ENCODE measurements around the gene XXYLT1.
"Not testable (repeated sequence)": the region's sequence is repeated elsewhere in the genome, so short reads cannot be mapped to it uniquely, and the experiment has no call there.

Gene XXYLT1

DNA sequence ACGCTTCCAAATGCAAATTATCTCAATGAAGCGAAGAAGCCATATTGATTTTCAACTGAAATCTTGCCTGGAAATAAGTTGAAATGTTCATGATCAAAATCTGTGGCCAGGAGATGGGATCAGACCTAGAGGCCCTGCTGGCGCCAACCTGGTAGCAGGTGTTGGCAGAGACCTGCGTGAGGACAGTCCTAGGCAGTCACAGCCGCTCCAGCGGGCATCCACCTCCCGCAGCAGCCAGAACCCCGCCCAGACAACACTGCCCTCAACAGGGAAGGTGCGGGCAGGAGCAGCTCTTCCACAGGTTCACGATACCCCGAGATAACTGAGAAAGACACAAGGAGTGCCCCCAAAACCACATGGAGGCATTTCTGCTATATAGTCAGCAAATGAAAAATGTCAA, 145.3 kb downstream of the XXYLT1 start:
- DNase-seq = no peak

DNA sequence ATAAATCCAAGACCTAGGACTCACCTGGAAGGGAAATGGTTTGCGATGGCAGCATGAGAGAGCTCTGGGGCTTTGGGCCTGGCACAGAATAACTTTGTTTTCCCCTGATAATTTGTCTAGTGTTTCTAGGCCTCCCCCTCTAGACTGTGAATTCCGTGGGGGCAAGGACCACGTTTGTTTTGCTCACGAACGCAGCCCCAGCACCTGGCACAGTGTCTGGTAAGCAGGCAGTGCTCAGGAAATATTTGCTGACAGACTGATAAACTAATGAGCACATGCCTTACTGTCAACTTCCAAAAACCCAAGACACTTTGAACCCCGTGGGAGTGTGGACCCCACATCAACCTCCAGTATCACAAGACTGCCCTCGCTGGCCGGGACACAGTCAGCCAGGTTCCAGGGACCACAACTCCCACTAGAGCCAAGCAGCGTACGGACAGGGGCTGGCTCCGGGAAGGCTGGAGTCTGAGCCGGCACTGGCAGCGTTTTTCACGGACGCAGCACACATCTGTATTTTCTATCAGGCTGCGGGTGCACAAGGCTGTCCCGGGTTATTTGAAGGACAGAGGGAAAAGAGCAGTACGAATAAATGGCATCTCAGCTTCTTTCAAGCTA, 146.5 kb downstream of the XXYLT1 start:
- no peak for DNase-seq

DNA sequence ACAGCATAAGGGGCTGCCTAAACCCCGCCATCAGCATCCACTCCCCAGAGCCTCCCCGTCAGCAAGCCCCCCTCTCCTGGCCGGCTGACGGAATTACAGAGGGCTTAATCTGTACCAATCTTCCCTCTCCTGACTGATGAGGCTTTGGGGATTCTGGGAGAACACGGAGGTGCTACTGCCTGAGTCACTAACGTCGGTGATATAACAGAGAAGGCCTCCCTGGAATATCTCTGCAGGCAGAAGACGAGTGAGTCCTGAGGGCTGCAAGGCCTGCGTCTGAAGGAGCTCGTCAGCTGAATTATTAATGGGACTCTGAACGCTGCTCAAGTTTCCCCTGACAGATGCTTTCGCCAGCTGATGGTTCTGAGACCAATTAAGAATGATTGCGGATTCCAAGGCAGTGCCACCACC, 147.7 kb downstream of the XXYLT1 start:
- no peak for DNase-seq

DNA sequence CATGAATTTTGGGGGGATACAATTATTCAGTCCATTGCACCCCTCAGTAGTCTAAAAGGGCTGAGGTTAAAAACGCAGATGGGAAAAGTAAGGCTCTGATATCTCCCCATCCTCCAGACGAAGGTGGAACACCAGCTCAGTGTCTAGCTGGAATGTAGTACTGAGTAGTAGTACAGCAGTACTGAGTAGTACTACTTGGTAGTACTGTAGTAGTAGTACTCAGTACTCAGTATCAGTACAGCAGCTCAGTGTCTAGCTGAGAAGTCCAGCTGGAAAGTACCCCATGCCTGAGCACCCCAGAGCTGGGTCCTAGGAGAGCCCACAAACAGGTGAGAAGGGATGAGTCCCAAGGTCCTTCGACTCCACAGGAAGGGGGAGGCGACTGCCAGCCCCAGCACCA, 148.7 kb downstream of the XXYLT1 start:
- no peak for DNase-seq

DNA sequence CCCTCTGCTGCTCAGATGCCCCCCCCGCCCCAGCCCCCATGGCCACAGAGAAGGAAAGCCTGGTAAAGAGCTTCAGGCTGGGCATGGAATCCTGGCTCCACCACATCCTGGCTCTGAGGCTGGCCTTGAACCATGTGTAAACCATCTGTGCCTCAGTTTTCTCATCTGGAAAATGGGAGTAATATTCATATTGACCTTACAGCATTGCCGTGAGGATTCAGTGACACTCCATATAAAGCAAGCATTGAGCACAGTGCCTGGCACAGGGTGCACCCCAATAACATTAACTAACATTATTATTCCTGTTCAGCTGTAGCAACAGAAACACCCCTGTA, 150.7 kb downstream of the XXYLT1 start:
- DNase-seq = no peak

DNA sequence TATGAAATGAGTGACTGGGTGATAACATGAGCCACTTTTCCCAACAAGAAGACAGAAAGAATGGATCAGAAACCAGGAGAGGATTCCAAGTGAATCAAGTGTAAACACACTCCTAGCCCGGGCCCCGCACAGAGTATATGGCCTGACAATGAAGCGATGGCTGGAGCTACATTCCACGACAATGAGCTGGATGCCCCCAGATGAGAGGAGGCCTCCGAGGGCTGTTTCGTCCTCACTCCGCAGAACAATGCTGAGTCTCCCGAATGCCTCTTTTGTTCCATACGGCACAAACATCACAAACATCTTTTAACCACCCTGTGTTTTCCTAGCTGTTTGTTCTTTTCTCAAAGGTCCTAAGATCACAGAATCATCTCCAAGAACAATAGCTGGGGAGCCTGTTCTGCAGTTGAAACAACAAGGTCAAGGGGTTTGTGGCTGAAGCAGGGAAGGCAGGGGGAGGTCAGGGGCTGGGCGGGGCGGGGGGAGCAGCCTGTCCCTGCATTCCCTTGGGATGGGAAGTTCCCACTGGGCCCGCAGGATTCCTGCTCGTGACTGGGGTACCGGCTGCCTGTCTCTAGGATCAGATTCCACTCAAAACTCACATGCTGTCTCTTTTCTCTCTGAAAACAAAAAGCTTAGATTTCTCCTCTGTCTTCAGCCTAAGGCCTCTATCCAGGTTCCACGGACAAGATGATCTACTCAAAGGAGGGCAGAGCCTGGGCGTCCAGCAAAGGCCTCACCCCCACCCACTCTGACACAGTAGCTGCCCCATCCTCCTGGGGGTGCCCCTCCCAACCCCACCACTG, 151.3 kb downstream of the XXYLT1 start:
- DNase-seq = no peak

DNA sequence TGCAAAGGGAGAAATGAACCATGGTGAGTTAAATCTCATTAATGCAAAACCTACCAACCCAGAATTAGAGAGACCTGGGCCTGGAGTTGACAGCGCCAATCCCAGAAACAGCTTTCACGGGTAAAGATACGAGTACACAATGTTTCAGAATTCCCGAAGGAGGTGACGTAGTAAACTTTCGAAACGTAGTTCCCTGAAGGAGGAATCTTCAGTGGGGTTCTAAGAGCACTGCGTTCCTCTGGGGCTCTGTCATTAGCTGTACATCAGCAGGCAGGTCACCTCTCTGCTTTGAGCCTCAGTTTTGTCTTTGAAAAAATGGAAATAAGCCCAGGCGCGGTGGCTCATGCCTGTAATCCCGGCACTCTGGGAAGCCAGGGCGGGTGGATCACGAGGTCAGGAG, 152.3 kb downstream of the XXYLT1 start:
- DNase-seq = no peak

DNA sequence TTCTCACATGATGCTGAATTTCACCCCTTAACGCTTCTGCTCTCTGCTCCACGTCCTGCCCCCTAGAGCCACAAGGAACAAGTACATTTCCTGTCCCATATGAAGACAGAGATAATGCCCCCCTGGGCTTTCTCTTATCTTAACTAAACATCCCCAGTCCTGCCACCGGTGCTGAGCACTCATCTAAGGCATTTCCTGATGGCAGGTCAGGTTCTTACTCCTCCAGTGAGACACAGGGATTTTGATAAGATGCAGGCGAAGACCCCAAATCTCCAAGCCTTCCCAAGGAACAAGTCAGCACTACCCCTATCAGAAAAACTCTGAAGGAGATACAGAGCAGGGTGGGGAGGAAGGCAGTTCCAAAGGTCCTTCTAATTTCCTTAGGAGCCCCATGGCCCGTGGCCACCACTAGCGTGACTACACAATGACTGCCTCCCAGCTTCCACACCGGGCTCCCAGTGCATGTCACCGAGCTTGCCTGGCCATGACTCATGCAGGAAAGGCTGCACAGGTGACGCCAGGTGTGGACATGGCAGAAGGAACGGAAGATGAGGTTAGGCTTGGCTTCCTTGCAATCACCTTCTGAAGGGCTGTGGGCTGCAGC, 152.9 kb downstream of the XXYLT1 start:
- DNase-seq = no peak

DNA sequence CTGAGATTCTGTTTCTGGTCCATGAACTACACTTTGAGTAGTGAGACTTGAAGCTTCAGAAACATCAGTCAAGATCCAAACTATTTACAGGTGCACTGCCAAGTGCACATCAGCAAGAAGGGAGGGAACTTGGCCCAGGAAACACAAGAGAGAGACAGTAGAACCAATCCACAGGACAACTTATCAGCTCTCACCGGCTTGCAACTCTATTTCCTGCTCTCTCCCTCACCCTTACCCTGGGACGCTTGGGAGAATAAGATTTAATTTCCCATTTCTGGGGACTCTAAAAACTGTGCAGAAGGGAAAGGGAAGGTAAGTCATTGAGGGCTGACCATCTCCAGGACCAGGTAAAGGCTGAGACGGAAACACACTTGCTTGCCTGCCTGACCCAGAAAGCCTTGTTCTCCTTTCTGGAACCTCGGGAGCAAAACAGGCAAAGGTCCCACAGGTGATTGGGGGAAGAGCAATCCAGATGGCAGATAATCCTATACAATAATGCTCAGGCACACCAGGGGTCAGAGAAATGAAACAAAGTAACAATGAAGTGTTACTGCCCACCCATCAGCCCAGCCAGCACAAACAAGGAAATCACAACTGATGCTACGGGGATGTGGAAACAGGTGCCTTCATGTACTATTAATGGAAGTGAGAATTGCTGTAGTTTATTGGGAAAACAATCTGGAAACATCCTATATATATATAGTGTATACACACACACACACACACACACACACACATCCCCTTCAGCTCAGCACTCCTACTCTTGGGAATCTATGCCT, 154.4 kb downstream of the XXYLT1 start:
- no peak for DNase-seq

DNA sequence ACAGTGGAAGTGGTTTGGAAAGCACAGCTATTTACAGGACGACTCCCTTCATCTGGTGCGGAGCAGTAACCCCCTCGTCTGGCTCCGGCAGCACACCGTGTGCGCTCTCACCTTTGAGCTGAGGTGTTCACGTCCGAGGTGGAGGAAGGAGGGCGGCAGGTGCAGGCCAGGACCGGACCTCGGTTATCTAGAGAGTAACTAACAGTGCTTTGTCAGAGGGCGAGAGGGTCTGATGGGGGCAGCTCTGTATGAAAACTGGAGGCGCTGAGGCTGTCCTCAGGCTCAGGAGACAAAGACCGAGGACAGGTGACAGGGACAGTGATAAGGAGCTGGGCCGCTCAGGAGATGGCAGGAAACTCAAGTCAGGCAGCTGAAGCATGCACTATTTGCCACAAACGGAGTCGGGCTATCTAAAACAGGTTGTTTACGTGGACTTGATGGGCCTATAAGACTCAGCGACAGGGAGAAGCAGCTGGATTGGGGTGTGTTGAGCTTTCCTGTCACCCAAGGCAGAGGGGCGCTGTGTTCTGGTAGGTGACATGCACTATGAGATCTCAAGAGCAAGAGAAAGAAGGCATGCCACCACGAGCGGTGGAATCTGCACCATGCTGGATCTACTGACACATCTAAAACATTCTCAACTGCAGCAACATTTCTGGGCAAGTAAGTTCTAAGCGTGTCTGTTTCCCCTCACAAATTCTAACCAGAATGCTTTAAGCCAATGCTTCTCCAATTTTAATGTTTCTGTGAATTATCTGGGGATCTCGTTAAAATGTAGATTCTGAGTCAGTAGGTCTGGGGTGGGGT, 155.2 kb downstream of the XXYLT1 start:
- DNase-seq = no peak

DNA sequence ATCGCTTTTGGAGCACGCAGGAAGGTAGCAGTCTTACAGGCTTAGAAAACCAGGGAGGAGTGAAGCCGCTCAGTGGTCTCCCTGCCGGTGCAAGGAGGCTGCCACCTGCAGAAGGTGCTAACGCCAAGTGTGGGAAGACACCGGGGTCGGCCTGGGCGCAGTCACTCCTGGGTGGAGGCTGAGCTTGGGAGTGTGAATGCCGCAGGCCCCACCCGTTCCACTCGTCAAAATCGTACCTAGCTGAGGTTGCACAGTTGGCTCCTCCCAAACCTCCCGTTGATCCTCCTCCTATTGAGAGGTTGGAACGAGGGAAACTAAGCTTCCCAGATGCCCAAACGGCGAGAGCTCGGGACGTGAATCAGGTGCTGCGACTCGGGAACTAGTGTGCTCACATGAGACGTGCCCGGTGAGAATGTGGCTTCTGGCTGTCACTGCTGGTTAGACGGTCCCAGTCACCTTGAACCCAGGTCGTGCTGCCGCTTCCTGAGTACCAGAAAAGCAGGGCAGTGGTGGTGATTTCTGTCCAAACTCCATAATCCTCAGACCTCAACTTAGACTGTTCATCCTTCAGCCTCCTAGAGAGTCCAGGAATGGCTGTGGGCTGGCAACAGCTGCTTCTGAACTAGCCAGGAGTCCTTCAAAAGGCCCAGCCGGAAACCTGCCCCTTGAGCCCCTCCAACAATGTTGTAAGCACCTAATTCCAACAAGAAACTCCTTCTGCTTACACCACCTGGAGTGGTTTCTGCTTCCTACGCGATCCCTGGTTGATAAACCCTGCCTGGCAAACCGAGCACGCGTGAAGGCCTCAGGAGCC, 156.0 kb downstream of the XXYLT1 start:
- DNase-seq = no peak

DNA sequence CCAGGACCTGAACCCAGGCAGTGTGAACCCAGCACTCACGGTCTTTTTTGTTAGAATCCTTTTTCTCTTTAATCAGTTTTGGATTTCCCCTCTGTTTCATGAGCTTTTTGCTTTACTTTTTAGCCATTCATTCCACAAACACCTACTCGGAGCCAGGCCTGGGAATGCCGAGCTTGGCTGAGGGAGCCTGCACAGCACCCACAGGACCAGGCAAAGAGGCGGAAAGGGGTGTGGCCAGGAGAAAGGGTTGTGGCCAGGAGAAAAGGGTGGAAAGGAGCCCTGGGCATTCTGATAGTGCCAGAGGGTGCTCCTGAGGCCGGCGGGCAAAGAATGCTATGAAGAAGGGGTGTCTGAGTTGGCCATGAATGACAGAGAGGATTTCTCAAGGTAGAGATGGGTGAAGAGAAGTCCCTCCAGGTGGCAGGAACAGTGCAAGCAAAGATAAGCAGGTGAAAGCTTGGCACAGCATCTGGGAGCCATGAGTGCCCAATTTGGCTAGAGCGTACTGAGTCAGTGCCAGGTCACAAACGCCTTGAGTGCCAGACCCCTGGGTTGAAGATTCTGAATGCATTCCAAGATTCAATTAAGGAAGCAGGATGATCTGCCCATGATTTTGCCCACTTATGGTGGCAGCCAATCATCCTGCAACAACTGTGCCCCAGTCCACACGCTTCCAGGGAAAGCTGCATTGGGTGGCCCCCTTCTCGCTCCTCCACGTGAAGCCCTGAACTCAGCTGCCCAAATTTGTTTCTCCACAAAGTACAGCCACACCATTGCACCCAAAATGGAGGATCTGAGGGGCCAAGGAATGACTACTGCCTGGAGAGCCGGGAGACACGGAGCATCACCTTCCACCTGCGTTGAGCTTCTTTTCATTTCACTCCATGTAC, 157.2 kb downstream of the XXYLT1 start:
- DNase-seq = no peak

DNA sequence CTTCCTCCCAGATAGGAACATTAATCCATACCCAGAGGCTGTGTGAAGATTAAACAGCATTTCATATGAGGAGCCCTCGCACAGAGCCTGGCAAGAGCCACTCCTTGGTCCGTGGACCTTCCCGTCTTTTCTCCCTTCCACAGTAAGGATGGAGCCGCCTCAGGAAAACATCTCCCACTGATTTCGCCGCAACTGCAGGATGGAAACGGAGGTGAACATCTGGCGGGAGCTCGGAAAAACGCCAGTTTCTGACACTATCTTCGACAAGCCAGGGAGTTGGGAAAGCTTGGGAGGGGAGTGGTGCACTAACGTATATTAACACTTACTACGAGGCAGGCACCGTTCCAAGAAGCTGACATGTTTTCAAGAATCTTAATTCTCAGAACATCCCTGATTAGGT, 157.9 kb downstream of the XXYLT1 start:
- DNase-seq = no peak

DNA sequence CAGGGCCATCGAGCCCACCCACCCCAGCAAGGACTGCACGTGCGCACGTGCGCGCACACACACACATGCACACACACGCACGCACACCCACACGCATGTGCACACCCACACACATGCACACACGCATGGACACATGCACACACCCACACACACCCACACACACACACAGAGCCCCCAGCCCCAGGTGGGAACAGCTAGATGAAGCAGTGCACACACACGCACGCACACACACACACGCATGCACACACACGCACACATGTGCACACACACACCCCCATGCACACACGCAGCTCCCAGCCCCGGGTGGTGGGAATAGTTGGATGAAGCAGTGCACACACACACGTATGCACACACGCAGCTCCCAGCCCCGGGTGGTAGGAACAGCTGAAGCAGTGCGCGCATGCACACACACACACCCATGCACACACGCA, 158.6 kb downstream of the XXYLT1 start:
- DNase-seq = no peak

DNA sequence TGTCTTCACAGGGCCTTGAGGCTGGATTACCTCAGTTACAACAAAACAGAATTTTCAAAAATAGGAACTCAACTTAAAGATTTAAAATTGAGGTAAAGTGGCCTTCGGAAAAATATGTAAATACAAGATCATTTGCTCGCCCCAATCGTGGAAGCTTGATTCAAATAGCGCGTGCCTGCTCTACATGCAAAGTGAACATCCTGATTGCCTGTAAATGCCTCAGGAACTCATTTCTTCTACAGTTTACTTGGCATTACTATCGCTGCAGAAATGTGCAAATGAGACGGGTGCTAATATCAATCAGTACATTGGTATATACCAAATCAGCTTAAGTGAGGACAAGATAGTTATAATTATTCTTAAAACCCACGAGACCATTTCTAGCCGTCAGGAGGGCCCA, 159.2 kb downstream of the XXYLT1 start:
- no peak for DNase-seq

DNA sequence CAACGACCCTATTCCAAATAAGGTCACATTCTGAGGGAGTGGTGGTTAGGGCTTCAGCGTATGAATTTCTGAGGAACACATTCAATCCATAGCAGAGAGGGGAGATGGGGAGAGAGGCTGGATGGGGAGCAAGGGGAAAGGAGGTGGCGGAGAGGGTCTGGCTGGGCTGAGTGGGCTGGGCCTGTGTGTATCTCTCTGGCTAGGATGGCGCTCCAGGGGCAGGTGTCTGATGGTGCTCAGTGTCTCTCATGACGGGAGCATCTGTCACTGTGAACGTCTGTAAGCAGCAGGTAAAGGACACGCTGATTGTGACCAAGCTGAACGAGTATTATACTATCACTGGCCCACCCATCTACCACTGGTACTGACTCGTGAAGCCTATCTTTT, 159.6 kb downstream of the XXYLT1 start:
- DNase-seq = no peak

DNA sequence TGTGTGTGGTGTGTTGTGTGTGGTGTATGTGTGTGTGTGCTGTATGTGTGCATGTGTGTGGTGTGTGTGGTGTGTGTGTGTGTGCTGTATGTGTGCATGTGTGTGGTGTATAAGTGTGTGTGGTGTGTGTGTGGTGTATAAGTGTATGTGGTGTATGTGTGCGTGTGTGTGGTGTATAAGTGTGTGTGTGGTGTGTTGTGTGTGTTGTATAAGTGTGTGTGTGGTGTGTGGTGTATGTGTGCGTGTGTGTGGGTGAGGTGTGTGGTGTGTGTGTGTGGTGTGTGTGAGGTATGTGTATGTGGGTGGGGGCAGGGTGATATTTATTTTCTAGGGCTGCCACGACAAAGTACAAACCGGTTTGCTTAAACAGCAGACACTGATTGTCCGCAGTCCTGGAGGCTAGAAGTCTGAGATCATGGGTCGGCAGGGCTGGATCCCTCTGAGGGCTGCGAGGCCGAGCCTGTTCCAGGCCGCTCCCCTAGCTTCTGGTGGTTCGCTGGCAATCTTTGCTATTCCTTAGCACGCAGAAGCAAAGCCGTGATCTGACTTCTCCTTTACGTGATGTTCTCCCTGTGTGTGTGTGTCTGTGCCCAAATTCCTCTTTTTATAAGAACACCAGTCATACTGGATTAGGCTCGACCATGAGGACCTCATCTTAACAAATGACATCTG, 160.2 kb downstream of the XXYLT1 start:
- no peak for DNase-seq

DNA sequence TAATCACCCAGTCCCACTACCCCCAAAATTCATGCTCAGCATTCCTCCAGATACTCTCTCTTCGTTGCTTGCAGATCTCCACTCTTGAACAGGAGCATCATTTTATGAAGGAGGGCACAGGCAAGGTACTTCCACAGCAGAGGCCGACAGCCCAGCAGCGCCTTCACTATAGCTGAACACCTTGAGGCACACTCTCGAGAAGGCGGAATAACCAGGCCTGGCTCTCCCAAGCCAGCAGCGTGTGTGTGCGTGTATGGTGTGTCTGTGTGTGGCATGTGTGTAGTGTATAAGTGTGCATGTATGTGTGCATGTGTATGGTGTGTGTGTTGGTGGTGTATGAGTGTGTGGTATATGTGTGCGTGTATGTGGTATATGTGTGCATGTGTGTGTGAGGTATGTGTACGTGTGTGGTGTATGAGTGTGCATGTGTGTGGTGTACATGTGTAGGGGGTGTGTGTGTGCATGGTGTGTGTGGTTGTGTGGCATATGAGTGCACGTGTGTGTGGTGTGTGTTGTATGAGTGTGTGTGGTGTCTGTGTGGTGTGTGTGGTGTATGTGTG, 161.8 kb downstream of the XXYLT1 start:
- no peak for DNase-seq

DNA sequence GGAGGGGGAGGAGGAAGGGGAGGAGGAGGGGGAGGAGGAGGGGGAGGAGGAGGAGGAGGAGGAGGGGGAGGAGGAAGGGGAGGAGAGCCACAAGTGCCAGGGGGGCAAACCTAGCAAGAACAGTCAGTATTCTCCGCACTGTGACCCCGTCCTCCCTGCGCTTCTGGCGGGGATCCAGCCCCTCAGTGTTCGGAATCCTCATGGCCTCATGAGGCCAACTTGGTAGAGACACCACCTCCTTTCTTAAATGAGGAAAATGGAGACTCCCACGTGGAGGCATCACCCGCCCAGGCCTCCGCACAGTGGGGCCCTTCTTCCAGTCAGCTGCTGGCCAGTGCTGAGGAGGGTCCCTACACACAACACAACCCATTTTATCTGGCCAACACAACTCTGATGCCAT, 163.4 kb downstream of the XXYLT1 start:
- no peak for DNase-seq

DNA sequence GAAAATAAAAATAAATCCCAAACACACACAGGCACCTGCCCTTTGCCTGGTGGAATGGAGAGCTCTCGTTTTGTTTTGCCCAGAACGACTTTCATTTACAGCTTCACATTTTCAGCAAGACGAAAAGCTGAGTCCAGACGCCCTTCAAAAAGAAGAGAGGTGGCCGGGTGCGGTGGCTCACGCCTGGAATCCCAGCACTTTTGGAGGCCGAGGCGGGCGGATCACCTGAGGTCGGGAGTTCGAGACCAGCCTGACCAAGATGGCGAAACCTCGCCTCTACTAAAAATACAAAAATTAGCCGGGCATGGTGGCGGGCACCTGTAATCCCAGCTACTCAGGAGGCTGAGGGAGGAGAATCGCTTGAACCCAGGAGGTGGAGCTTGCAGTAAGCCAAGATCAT, 163.9 kb downstream of the XXYLT1 start:
- DNase-seq = not testable (repeated sequence)
